ENCODE results near the gene ASCL1.

Gene ASCL1

DNA sequence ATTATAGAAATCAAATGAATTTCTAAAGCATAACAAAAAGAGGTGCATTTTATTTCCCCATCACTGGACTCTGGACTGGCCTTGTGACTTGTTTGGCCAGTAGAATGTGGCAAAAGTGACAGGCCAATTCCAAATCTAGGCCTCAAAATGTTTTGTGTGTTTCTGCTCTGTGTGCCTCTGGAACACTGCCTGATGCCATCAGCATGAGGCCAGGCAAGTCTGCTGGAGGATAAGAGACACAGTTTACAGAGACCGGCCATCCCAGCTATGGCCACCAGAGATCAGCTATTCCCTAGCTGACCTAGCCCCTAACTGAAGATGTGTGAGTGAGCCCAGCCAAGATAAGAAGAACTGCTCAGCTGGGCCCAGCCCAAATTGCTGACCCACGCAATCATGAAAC lies 32.9 kb downstream of the ASCL1 start:
- no peak for DNase-seq

GRCh38 chr12:102992297-102992696 lies 34.8 kb downstream of the ASCL1 start:
- no peak for DNase-seq

GRCh38 chr12:102992720-102993119 lies 35.2 kb downstream of the ASCL1 start:
- no peak for DNase-seq

- DNase-seq: no peak
Measured at GRCh38 chr12:102993537-102993936, 36.1 kb downstream of the ASCL1 start.

- DNase-seq: no peak
Measured at GRCh38 chr12:102995372-102995771, 37.9 kb downstream of the ASCL1 start.
